OCI-LY1 (cell line): ENCODE data around the gene CHRM4.
"Not testable (repeated sequence)": the region's sequence is repeated elsewhere in the genome, so short reads cannot be mapped to it uniquely, and the experiment has no call there.

Experiments
- CTCF ChIP-seq: fragments of 200-600 bp; sonication (generic), shearing (Covaris generic); IDR thresholded peaks from 2 replicates; pipeline ENCODE4 v1.5.1; 2017; ENCODE audit warnings: mild to moderate bottlenecking, antibody characterized with exemption, low read length, moderate library complexity, mixed read lengths
- EZH2 ChIP-seq: fragments of 200-600 bp; sonication (generic), shearing (Covaris generic); IDR thresholded peaks from 2 replicates; pipeline ENCODE4 v1.8.0; 2017; ENCODE audit warnings: borderline replicate concordance, mixed run types, mild to moderate bottlenecking, antibody characterized with exemption, low read length, moderate library complexity, mixed read lengths

- TF ChIP-seq CTCF, EZH2: not testable (repeated sequence)
These were observed 20.3 kb downstream of the CHRM4 start for GRCh38 chr11:46371262-46371661.
